ENCODE data around the gene CIART. TPM values are rescaled to one million over a fixed set of nuclear protein-coding genes. Genes with fewer than 3 reads are reported as not detected.
A peak's percentile ranks its signal among the peaks of the same experiment; 100 is the strongest.
"Not testable (repeated sequence)": the region's sequence is repeated elsewhere in the genome, so short reads cannot be mapped to it uniquely, and the experiment has no call there.

The CIART gene, protein sequence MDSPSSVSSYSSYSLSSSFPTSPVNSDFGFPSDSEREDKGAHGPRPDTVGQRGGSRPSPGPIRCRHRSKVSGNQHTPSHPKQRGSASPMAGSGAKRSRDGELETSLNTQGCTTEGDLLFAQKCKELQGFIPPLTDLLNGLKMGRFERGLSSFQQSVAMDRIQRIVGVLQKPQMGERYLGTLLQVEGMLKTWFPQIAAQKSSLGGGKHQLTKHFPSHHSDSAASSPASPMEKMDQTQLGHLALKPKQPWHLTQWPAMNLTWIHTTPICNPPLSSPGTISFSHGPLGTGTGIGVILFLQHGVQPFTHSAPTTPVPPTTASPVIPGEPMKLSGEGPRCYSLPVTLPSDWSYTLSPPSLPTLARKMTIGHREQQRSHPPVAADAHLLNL
- 1.9 TPM for polyA plus RNA-seq (ENCODE audit: insufficient read length)

DNA sequence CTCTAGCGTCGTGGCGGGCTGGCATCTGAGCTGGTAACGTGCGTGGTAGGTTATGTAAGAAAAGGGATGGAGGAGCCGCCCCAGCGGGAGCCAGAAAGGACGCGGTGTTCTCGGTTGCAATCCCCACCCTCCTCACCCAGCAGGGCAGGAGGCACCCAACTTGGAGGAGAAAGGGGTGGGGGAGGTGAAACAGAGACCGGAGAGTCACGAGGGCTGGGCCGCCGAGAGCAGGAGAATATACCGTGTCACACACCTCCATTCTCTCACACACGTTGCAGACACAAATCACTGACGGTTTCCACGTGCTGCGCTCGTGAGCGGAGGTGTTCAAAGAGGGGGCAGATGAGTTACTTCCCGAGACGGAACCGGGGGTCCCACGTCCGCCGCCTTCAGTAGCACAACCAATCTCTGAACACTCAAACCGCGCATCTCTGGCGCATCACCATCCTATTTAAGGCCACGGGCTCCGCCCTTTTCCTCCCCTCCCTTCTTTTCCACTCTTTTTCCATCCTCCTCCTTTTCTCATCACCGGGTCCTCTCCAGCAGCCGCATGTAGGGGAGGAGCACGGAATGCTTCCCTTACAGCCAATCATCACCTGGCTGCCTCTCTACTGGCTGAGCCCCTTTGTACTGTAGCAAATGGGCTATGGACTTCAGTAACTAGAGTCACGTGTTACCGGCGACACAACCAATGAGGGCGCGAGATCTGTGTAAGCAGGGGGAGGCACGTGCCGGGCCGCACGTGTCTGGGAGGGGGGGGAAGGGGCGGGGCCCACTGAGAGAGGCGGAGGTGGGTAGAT is at the start of gene CIART:
CIART (plus strand) TSS at position 797 of the 800 bp plus-strand sequence. CDS start 714 bp downstream, outside the sequence.
- peak; percentile 93 for DNase-seq (ENCODE audit: low read depth)

DNA sequence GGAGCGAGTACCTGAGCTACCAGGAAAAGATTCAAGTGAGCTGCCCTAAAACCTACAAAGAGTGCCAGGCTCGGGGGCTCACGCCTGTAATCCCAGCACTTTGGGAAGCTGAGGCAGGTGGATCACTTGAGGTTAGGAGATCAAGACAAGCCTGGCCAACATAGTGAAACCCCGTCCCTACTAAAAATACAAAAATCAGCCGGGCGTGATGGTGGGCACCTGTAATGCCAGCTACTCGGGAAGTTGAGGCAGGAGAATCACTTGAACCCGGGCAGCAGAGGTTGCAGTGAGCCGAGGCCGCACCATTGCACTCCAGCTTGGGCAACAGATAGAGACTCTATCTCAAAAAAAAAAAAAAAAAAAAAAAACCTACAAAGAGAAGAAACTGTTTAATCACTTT is 49.4 kb upstream of the CIART start:
- DNase-seq (ENCODE audit: low read depth) = not testable (repeated sequence)

DNA sequence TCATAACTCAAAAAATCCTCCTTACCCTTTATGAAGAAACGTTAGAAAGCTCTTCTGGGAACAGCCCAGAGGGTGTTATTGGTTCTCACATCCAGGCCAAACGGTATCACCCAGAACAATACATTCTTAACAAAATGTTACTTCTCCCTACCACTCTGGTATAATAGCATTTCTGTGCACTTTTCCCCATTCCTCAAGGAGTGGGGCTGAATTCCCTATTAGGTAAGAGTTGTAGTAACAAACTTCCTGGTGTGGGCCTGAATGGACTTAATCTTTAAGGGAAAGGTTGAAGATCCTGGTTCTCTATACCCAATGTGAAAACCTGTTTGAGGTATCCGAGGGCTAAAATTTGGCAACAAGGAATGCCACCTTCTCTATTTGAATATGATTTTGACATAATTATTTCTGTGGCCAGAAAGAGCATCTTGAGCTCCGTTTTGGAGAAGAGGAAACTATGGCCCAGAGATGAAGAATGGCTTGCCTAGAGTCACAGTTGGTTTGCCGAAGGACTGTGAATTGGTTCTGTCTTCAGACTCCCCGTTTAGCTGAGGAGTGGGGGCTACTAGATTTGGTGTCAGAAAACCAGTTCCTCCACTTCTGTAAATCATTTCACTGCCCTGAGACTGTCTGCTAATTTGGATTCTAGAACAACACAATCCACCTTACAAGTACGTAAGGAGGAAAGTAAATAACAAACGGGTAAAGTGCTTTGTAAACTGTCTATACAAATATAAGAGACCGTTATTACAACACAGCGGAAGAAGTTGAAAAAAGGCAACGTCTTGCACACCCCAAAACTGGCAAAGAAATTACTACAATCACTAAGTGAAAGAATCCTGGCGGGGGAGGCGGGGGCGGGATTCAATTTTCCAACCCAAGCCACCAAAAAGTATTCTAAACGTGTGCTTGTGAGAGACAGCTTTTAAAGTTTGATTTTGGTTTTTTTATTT is 48.7 kb upstream of the CIART start:
- DNase-seq (ENCODE audit: low read depth) = no peak

- DNase-seq (ENCODE audit: low read depth) = no peak
Observed at GRCh38 chr1:150234309-150234565, 48.1 kb upstream of the CIART start.

DNA sequence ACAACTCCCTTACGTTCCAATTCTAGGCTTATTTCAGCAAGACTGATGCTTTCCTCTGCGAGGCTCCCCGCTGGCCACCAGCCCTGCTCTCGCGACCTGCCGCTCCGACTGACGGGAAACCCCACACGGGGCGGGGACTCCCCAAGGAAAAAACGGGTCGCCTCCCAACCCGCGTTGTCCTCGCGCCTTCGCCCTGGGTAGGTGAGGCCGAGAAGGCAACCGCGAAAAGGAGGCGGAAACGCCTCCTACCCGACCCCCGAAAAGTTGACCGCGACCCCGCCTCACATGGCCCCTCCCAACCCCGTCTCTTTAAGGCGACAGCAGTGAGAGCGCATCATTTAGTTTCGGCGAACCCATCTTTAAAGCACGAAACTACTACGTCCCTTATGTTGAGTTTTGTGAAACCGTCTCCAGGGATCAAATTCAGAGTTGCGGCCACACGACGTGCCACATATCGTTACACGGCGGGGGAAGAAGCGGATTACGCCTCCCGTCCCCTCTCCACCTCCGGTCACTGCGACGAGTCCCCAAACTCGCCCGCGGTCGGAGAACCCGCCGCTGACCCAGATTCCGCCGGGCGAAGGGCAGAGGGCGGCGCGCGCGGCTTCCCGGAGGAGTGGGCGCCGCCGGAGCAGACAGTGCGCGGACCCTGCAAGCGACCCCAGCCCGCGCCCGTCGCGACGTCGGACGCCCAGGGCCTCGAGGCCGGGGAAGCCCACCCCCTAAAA is 47.6 kb upstream of the CIART start:
- DNase-seq (ENCODE audit: low read depth) = peak; percentile 70

GRCh38 chr1:150235294-150235851 is 47.0 kb upstream of the CIART start:
- DNase-seq (ENCODE audit: low read depth) = no peak

- peak; percentile 99 for DNase-seq (ENCODE audit: low read depth)
Observed at GRCh38 chr1:150235852-150236613, 46.3 kb upstream of the CIART start, which contains the start of gene ANP32E. ANP32E (minus strand) TSS chr1:150236112; CDS start chr1:150235786, 326 bp downstream.

GRCh38 chr1:150236614-150237100 is 45.7 kb upstream of the CIART start:
- no peak for DNase-seq (ENCODE audit: low read depth)

DNA sequence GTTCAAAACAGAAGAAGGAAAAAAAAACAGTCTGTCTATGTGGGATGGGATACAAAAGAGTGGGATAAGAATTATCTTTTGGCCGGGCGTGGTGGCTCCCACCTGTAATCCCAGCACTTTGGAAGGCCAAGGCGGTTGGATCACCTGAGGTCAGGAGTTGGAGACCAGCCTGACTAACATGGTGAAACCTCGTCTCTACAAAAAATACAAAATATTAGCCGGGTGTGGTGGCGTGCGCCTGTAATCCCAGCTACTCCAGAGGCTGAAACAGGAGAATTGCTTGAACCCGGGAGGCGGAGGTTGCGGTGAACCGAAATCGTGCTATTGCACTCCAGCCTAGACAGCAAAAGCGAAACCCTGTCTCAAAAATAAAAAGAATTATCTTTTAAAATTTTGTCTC is 45.2 kb upstream of the CIART start:
- DNase-seq (ENCODE audit: low read depth) = not testable (repeated sequence)

DNA sequence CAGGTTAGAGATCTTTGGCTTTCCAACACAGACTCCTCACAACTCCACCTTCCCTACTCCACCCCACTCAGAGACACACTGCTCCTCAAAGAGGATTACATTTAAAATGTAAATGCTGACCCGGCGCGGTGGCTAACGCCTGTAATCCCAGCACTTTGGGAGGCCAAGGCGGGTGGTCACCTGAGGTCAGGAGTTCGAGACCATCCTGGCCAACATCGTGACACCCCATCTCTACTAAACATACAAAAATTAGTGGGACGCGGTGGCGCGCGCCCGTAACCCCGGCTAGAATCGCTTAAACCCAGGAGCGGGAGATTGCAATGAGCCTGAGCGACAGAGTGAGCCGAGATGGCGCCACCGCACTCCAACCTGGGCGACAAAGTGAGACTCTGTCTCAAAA is 44.6 kb upstream of the CIART start:
- no peak for DNase-seq (ENCODE audit: low read depth)

DNA sequence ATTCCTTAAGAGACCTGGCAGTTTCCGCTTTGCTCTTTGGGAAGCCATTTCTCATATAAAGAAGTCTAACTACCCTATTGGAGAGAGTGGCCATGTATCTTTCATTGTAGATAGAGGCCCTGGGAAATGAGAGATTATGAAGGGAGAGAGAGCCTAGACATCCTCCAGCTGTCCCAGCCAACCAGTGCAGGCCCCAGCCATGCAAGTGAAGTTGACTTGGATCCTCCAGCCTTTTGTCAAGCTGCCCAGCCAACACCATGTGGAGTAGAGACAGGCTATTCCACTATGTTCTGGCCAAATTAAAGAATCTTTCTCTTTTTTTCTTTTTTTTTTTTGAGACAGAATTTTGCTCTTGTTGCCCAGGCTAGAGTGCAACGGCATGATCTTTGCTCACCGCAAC is 39.4 kb upstream of the CIART start:
- no peak for DNase-seq (ENCODE audit: low read depth)

DNA sequence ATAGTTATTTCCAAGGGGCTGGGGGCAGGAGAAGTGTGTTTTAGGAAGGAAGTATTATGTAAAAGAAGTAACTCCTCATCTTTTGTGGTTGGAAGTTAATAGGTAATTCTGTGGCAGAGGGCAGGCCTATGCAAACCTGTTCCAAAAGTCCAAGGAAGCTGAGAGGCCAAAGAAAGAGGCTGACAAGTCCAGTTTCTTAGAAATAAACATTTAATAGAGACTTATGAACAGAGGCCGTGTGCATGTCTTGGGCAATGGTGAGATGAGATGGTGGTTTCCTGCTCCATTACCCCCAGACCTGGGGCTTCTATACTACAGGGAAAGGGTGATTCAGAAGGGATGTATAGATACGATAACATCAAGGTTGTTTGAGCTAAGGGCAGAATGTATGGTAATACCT is 32.4 kb upstream of the CIART start:
- no peak for DNase-seq (ENCODE audit: low read depth)

DNA sequence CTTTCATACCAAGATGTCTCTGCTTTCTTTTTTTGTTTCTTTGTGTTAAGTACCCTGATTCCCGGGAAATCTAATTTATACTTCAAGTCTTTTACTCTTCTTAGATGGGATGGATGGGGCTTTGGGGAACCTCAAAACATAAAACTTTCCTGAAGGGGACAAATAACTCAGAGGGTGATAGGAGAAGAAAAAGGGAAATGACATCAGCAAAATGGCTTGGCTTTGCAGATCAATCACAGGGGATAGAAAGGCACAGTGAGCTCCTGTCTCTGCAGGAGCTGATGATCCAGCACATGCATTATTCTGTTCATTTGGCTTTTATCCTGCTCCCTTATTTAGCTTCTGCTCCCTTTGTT is 26.2 kb upstream of the CIART start:
- no peak for DNase-seq (ENCODE audit: low read depth)

DNA sequence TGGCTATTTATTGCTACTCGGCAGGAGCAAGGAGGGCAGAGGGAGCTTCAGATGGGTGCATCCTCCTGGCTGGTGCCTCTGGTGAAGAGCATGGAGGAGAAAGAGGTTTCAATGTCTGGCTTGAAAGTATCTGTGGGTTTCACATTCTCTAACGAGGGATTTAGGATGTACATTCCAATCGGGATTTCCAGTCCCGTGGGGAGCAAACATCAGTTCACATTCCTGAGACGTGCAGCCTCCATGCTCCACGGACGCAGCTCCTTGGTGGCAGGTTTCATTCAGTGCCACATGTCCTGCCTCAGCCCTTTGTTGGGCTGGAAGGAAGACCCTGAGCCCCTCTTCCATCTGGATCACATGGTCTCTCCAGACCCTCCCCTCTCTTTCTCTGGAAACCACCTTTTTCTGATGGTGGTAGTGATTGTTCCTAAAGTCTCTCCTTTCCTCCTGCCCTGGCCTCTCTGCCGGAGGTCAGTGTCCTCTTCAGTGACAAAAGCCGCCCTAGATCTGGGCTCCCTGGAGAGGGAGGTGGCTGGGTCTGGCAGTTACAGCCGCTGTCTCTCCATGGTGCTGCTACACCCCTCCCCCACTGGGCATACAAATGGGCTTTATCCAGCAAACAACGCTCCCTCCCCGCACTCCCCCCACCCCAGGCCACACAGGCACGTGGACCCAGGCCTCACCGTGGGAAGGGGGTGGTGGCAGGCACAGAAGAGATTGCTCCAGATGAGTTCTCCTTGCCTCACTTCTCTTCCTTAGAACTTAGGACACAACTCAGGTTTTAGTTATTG is 25.6 kb upstream of the CIART start:
- DNase-seq (ENCODE audit: low read depth) = no peak

DNA sequence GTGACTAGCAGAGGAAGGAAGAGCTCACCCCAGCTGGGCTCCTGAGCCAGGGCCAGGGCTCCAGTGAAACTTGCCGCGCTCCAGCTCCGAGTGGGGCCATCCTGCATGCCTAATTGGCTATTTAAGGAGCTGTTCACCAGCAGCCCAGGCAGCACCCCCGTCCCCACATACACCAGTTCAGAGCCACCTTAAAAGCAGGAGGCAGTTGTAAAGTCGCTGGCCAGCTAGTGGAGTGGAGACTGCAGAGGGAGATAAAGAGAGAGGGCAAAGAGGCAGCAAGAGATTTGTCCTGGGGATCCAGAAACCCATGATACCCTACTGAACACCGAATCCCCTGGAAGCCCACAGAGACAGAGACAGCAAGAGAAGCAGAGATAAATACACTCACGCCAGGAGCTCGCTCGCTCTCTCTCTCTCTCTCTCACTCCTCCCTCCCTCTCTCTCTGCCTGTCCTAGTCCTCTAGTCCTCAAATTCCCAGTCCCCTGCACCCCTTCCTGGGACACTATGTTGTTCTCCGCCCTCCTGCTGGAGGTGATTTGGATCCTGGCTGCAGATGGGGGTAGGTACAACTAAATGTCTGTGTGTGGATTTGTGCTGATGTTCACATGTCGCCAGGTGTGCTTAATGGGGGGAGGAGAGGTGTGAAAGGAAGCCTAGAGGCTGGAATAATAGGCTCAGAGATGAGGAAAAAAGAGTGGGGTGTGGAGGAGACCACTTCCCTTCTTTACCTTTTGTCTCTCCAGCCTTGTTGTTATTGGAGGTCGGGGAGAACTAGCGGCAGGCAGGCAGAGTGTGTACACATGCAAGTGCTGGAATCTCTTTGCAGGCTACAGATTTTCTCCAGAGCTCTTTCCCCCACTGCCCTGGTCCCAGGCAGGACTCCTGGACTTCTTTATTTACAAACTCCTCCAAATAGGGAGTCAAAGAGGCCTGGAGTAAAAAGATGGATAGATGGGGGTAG is 24.4 kb upstream of the CIART start, which contains the start of gene CA14:
CA14 (plus strand) TSS at position 151 of the 962 bp plus-strand sequence; CDS start at position 506, 355 bp downstream.
- no peak for DNase-seq (ENCODE audit: low read depth)

DNA sequence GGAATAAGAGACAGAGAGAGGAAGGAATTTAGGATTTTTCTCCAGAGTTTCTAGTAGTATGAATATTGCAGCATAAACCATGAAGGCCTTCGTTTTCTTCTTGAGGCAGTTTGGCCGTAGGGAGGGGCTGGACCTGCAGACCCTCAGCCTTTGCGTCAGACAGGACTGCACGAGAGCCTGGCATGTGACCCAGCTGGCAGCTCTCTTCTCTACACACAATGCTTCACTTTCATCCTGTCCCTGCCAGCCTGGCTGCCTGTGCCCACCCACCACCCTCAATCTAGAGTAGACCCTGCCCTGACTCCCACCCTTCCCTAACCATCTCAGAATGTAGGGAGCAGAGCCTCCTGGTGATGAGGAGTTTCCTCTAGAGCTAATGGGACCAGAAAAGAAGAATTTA is 23.1 kb upstream of the CIART start:
- DNase-seq (ENCODE audit: low read depth) = no peak

DNA sequence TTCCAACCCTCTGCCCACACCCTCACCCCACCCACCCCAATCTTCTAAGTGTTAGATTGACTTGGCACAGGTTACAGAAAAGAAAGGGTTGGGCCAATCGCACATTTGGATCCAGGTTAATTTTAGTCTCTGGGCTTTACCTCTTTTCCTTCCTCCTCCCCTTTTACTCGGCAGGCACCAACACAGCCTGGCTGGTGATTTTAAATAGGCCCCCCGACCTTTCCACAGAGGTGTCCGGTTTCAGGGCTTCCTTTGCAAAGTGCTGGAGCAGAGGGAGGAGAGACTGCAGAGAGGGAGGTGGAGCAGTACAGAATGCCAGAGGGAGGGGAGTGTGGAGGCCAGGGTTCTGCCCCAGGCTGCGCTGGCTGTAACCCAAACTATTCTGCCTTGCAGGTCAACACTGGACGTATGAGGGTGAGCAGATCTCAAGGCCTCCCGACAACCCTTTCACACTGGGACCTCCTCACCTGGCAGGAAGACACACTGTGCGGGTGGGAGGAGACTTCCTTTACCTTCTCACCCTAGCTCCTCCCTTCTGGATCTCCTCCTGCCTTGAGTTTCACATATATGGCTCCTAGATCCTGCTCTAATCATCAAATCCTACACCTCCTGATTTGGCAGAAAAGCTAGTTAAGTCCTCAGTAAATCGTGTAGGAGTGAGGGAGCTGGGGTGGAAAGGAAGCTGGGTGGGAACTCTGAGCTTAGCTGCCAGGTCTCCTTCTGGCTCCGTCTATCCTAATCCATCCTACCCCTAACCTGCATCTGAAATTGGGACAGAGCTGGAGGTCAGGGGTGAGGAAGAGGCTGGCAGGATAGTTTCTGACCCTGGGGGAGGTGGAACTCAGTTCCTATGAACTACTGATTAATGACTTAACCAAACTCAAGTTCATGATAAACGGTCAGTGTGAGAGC is 22.3 kb upstream of the CIART start:
- no peak for DNase-seq (ENCODE audit: low read depth)
